A673 (cell line): Measurements from ENCODE around the gene RAB3GAP2. TPM values are rescaled to one million over a fixed set of nuclear protein-coding genes. Genes with fewer than 3 reads are reported as not detected.
A peak's percentile ranks its signal among the peaks of the same experiment; 100 is the strongest.
"Not testable (repeated sequence)": the region's sequence is repeated elsewhere in the genome, so short reads cannot be mapped to it uniquely, and the experiment has no call there.

Source experiments
- BruUV-seq: library from RNA; stranded (reverse); fragments of 400-500 nt; replicated peaks from 2 replicates; lab custom pipeline; 2021; lab: Mats Ljungman, UMichigan
- CTCF ChIA-PET: fragments of 300-600 bp; sonication (Branson Sonifier 250); formaldehyde crosslinking; loops from one replicate; lab custom pipeline; 2022; ENCODE audit warnings: antibody characterized with exemption; lab: Charles Lee
- POLR2A ChIA-PET: fragments of 300-600 bp; sonication (Branson Sonifier 250); formaldehyde crosslinking; loops from one replicate; lab custom pipeline; 2022; ENCODE audit warnings: antibody characterized with exemption; ENCODE audit not compliant: low non-redundant PET; lab: Charles Lee
- DNase-seq: peaks from one replicate; pipeline ENCODE4 v3.0.0-alpha.2; 2015; ENCODE audit warnings: low spot score
- H3K27ac ChIP-seq: fragments of 200-600 bp; sonication (generic); 2 replicates; pipeline ENCODE4 v1.5.1; 2016; ENCODE audit warnings: mixed run types, low read depth, mild to moderate bottlenecking, mixed read lengths, antibody characterized with exemption, low read length; ENCODE audit not compliant: poor library complexity, severe bottlenecking
- H3K27me3 ChIP-seq: fragments of 200-600 bp; sonication (generic); replicated peaks from 2 replicates; pipeline ENCODE4 v1.6.1; 2017; ENCODE audit warnings: mixed run types, low read depth, mild to moderate bottlenecking, mixed read lengths, antibody characterized with exemption, low read length; ENCODE audit not compliant: insufficient read depth, poor library complexity
- H3K36me3 ChIP-seq: fragments of 200-600 bp; sonication (generic); 2 replicates; pipeline ENCODE4 v1.6.1; 2016; ENCODE audit warnings: mixed run types, mild to moderate bottlenecking, mixed read lengths, antibody characterized with exemption, low read length; ENCODE audit not compliant: insufficient read depth, poor library complexity, severe bottlenecking
- H3K4me1 ChIP-seq: fragments of 200-600 bp; sonication (generic); 2 replicates; pipeline ENCODE4 v1.6.1; 2017; ENCODE audit warnings: mixed run types, mild to moderate bottlenecking, mixed read lengths, antibody characterized with exemption, low read length; ENCODE audit not compliant: insufficient read depth, poor library complexity, severe bottlenecking
- H3K4me3 ChIP-seq: fragments of 200-600 bp; sonication (generic); 2 replicates; pipeline ENCODE4 v1.5.1; 2016; ENCODE audit warnings: low read depth, mixed run types, mild to moderate bottlenecking, mixed read lengths, low read length; ENCODE audit not compliant: poor library complexity, severe bottlenecking
- H3K9me3 ChIP-seq: fragments of 200-600 bp; sonication (generic); 2 replicates; pipeline ENCODE4 v1.6.1; 2016; ENCODE audit warnings: mixed run types, low read depth, mild to moderate bottlenecking, mixed read lengths, antibody characterized with exemption, low read length; ENCODE audit not compliant: poor library complexity, severe bottlenecking
- EZH2 ChIP-seq: fragments of 200-600 bp; sonication (generic); IDR thresholded peaks from 2 replicates; pipeline ENCODE4 v1.6.1; 2017; ENCODE audit warnings: borderline replicate concordance, low read depth, mild to moderate bottlenecking, mixed read lengths, antibody characterized with exemption, low read length; ENCODE audit not compliant: poor library complexity, severe bottlenecking
- intact Hi-C: fragments of 100-400 bp; cut with micrococcal nuclease; formaldehyde crosslinking; loops from one replicate; pipeline ENCODE4 v1.10.0; 2022; ENCODE audit not compliant: unreplicated experiment
- total RNA-seq: library from RNA; stranded (reverse); gene quantifications from 2 replicates; pipeline ENCODE4 v1.2.3, GENCODE V29; 2021
- TF ChIP-seq, protein P1 (sequence below): fragments of 300-800, 200-600 bp; sonication (generic); conservative IDR thresholded peaks from 2 replicates; pipeline ENCODE4 v1.5.1; 2017; ENCODE audit warnings: low read depth, mild to moderate bottlenecking, antibody characterized with exemption, low read length, moderate library complexity, mixed read lengths

Gene RAB3GAP2
- total RNA-seq, 1 experiment from 2014 or later: 43.8 TPM

DNA sequence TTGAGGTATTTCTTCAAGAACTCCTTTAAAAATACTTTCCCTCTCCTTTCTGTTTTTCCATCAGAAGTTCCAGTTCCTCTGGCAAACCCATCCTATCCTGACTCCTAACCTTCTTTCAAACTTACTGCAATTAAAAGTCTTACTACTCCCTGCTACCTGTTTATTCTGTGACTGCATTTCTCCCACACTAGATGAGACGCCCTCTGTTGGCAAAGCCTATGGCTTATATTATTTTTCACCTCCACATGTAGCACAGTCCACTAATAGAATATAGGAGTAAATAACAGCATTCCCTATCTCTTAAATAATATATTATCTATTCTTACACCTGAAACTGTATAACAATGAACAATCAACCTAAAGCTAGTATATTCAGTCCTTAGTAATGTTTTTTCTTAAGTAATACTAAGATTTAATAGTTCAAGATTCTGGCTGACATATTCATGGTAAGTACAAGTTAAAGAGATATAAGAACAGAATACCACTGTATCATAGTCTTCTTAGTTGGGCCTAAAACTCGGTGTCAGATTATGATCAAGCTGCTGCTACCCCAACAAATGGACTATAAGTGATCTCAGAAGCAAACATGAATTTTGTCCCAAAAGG lies 54.8 kb downstream of the RAB3GAP2 start:
- no peak overlapping the region for H3K4me3 ChIP-seq
- H3K27me3 ChIP-seq: no peaks in the 10 kb centered on the region
- H3K27ac ChIP-seq: no peak overlapping the region
- H3K9me3 ChIP-seq: no peaks in the 10 kb centered on the region
- BruUV-seq: no TSS peak
- intact Hi-C loops: loop anchor here (5.0 kb wide), 1 partner anchor 560 kb away; no protein-coding TSS in a partner anchor
- TF ChIP-seq, protein P1, sequence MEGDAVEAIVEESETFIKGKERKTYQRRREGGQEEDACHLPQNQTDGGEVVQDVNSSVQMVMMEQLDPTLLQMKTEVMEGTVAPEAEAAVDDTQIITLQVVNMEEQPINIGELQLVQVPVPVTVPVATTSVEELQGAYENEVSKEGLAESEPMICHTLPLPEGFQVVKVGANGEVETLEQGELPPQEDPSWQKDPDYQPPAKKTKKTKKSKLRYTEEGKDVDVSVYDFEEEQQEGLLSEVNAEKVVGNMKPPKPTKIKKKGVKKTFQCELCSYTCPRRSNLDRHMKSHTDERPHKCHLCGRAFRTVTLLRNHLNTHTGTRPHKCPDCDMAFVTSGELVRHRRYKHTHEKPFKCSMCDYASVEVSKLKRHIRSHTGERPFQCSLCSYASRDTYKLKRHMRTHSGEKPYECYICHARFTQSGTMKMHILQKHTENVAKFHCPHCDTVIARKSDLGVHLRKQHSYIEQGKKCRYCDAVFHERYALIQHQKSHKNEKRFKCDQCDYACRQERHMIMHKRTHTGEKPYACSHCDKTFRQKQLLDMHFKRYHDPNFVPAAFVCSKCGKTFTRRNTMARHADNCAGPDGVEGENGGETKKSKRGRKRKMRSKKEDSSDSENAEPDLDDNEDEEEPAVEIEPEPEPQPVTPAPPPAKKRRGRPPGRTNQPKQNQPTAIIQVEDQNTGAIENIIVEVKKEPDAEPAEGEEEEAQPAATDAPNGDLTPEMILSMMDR: peak; percentile 61
- TF ChIP-seq EZH2: no peak
- H3K36me3 ChIP-seq: no peaks in the 10 kb centered on the region
- CTCF ChIA-PET: no interaction called here
- POLR2A ChIA-PET: no interaction called here
- peak; percentile 18 for DNase-seq
- H3K4me1 ChIP-seq: no peaks in the 10 kb centered on the region

DNA sequence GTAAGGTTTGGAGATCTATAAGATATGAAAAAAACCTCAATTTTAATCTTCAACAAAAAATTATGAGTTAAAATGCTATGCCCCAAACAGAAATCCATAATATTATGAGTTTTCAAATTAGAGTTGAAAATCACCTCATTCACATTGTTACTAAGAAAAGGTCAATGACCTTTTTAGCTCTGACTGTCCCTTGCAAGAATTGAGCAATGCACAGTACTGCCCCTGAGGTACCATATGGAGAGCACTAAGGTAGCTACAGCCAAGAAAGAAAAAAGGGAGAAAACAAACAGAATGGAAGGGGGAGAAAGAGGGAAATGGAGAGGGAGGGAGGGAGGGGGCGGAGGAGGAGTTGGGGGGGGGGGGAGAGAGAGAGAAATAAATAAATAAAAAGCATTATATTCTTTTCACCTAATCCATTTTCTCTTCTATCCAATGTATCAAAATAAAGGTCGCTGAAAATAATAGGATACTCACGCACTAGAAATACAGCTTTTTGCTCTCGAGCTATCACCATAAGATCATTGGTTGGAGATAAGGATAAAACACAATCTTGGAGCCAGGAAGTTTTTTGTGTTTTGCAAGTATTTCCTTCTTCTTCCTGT lies 58.8 kb downstream of the RAB3GAP2 start:
- peaks cover 9% of the 10 kb centered on the region for H3K4me1 ChIP-seq
- intact Hi-C loops: no loop called here
- H3K27me3 ChIP-seq: no peaks in the 10 kb centered on the region
- no peaks in the 10 kb centered on the region for H3K36me3 ChIP-seq
- TF ChIP-seq, protein P1: no peak
- no peak for TF ChIP-seq EZH2
- no peak overlapping the region for H3K27ac ChIP-seq
- no TSS peak for BruUV-seq
- H3K4me3 ChIP-seq: no peak overlapping the region
- ChIA-PET CTCF (no interaction called here), POLR2A (no interaction called here)
- H3K9me3 ChIP-seq: no peaks in the 10 kb centered on the region
- DNase-seq: no peak

DNA sequence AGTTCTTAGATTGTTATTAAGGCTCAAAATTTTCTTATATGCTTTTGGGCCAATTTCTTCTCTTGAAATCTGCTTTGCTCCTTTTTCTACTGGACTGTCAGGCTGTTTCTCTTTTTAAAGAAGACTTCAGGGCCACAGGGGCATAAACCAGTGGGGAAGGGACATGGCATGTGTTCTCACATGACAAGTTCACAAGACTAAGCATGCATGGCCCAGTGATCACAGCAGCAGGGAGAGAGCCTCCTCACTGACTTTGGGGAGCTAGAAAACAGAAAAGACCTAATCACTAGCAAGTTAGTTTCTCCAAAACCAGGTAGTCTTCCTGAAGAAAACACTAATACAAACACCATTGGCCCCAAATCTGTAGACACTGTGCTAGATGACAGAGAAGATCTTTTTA lies 64.8 kb downstream of the RAB3GAP2 start:
- no TSS peak for BruUV-seq
- CTCF ChIA-PET: no interaction called here

DNA sequence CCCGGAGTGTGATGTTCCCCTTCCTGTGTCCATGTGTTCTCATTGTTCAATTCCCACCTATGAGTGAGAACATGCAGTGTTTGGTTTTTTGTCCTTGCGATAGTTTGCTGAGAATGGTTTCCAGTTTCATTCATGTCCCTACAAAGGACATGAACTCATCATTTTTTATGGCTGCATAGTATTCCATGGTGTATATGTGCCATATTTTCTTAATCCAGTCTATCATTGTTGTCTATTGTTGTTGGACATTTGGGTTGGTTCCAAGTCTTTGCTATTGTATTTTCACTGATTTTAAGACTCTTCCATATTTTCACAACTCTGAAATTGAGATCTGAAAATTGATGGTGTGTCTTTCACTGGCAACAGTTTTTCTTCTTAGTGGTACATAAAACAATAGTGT lies 67.5 kb downstream of the RAB3GAP2 start:
- DNase-seq, BruUV-seq, H3K4me1 ChIP-seq, H3K9me3 ChIP-seq, H3K4me3 ChIP-seq, H3K27ac ChIP-seq, CTCF ChIA-PET, H3K27me3 ChIP-seq, POLR2A ChIA-PET, intact Hi-C loops: not testable (repeated sequence)
- peaks cover 23% of the 10 kb centered on the region for H3K36me3 ChIP-seq

More for the DNA sequence above, 64.8 kb downstream of the RAB3GAP2 start:
- Histone ChIP-seq H3K9me3 (no peaks in the 10 kb centered on the region), H3K4me1 (peaks cover 9% of the 10 kb centered on the region), H3K27ac (no peak overlapping the region), H3K4me3 (no peak overlapping the region), H3K36me3 (peaks cover 16% of the 10 kb centered on the region), H3K27me3 (no peaks in the 10 kb centered on the region)
- POLR2A ChIA-PET: no interaction called here
- intact Hi-C loops: no loop called here
- TF ChIP-seq, protein P1: no peak
- TF ChIP-seq EZH2: no peak
- no peak for DNase-seq
